ENCODE data around the gene SEC14L3. TPM values are rescaled to one million over a fixed set of nuclear protein-coding genes. Genes with fewer than 3 reads are reported as not detected.
A peak's percentile ranks its signal among the peaks of the same experiment; 100 is the strongest.

Gene SEC14L3
- total and polyA plus RNA-seq, 2 of the 13 experiments (the other 11 are each of a cell fraction or from before 2014, with no cell fraction given), result not detected

- in situ Hi-C loops (cut with HindIII; ENCODE audit: extremely low pct_ligation_motif_present, low pct_unique_long_range_greater_than_20kb), result no loop called here
- peak; percentile 70 for DNase-seq (ENCODE audit: low spot score)
- CTCF ChIA-PET (ENCODE audit: low intra/inter-chr PET ratio, low total read pairs), result no interaction called here
- TF ChIP-seq, protein P1, sequence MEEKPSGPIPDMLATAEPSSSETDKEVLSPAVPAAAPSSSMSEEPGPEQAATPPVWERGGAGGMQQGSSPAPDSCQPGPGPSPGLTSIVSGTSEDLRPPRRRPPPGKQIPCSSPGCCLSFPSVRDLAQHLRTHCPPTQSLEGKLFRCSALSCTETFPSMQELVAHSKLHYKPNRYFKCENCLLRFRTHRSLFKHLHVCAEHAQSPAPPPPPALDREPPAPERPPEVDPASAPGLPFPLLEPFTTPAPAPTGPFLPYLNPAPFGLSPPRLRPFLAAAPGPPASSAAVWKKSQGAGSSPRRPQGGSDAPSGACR (CRISPR knock-in tag; IDR thresholded peaks at IDR 0.05), result no peak
- no peak for TF ChIP-seq ZNF136 (CRISPR knock-in tag; IDR thresholded peaks at IDR 0.05; ENCODE audit: low read depth)
- TF ChIP-seq ZNF543 (CRISPR knock-in tag; IDR thresholded peaks at IDR 0.05), result no peak
- no peak for TF ChIP-seq ZNF20 (CRISPR knock-in tag; IDR thresholded peaks at IDR 0.05)
- TF ChIP-seq ZNF510 (CRISPR knock-in tag; IDR thresholded peaks at IDR 0.05; ENCODE audit: low read depth), result no peak
- no peak for TF ChIP-seq ZBTB40 (IDR thresholded peaks at IDR 0.05)
- no peak for TF ChIP-seq ZBTB40 (CRISPR knock-in tag; IDR thresholded peaks at IDR 0.05)
- no peak for TF ChIP-seq ZFP90 (CRISPR knock-in tag; IDR thresholded peaks at IDR 0.05; ENCODE audit: borderline replicate concordance)
- no peak for TF ChIP-seq ZNF589 (CRISPR knock-in tag; conservative IDR thresholded peaks at IDR 0.05)
- TF ChIP-seq TP53 (CRISPR knock-in tag; conservative IDR thresholded peaks at IDR 0.05), result no peak
- TF ChIP-seq, protein P2, sequence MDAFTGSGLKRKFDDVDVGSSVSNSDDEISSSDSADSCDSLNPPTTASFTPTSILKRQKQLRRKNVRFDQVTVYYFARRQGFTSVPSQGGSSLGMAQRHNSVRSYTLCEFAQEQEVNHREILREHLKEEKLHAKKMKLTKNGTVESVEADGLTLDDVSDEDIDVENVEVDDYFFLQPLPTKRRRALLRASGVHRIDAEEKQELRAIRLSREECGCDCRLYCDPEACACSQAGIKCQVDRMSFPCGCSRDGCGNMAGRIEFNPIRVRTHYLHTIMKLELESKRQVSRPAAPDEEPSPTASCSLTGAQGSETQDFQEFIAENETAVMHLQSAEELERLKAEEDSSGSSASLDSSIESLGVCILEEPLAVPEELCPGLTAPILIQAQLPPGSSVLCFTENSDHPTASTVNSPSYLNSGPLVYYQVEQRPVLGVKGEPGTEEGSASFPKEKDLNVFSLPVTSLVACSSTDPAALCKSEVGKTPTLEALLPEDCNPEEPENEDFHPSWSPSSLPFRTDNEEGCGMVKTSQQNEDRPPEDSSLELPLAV (CRISPR knock-in tag; conservative IDR thresholded peaks at IDR 0.05; ENCODE audit: low read depth), result no peak
- no peak for TF ChIP-seq SRY (CRISPR knock-in tag; IDR thresholded peaks at IDR 0.05)
- TF ChIP-seq MYPOP (CRISPR knock-in tag; IDR thresholded peaks at IDR 0.05), result no peak
These were observed 55.4 kb downstream of the SEC14L3 start for GRCh38 chr22:30416403-30416802.

More at GRCh38 chr22:30416403-30416802, 55.4 kb downstream of the SEC14L3 start:
- BruUV-seq (replicated peaks), result no TSS peak
- Histone ChIP-seq H3K27me3 (ENCODE audit: control insufficient read depth in 1 of 2, insufficient read depth in 2 of 2, low read length in 2 of 2) (no peaks in the 10 kb centered on the region), H3K4me1 (ENCODE audit: insufficient read depth, low read length) (peaks cover 61% of the 10 kb centered on the region), H3K36me3 (replicated peaks in 1 of 2; ENCODE audit: control insufficient read depth in 1 of 2, insufficient read depth in 2 of 2, low read length in 2 of 2) (peaks cover 8 to 36% of the 10 kb centered on the region in 2 experiments), H3K79me2 (ENCODE audit: insufficient read depth, low read length) (peaks cover 7% of the 10 kb centered on the region), H4K20me1 (ENCODE audit: insufficient read depth, low read length) (no peaks in the 10 kb centered on the region), H3K4me2 (ENCODE audit: low read depth, low read length) (peak overlapping the region; percentile 37), H3K27ac (ENCODE audit: extremely low read length, insufficient read depth, low read length) (no peak overlapping the region), H3K9me3 (ENCODE audit: low read length) (no peaks in the 10 kb centered on the region), H2AFZ (ENCODE audit: low read length) (no peak overlapping the region), H3K9ac (ENCODE audit: insufficient read depth, low read depth, low read length) (no peak overlapping the region), H3K4me3 (replicated peaks in 1 of 3; ENCODE audit: insufficient read depth in 1 of 3, low read depth in 2 of 3, low read length in 3 of 3) (no peak overlapping the region)
- peak; percentile 53 for ATAC-seq
- WGBS (ENCODE audit: low lambda C conversion rate), result 0% methylated on average over 2 of the region's 2 CpGs
- intact Hi-C loops (cut with micrococcal nuclease; ENCODE audit: unreplicated experiment), result no loop called here
- FAIRE-seq, result no peak
- POLR2A ChIA-PET, result interaction anchor here (8.5 kb wide), 1 partner anchor 7 kb away, joined by 42 read pairs; no protein-coding TSS in a partner anchor

All from HepG2 (cell line).